ENCODE results near the gene CRMP1. TPM values are rescaled to one million over a fixed set of nuclear protein-coding genes. Genes with fewer than 3 reads are reported as not detected.

CRMP1 gene
- polyA plus RNA-seq, 1 experiment = 5.6 TPM

- DNase-seq (ENCODE audit: low read depth, low spot score) = no peak
- Histone ChIP-seq H3K27me3 (ENCODE audit: control insufficient read depth, insufficient read depth, low read length) (no peaks in the 10 kb centered on the region), H3K27ac (ENCODE audit: low read depth, low read length) (no peak overlapping the region), H3K4me3 (ENCODE audit: low read depth, low read length) (no peak overlapping the region), H3K9me3 (ENCODE audit: control insufficient read depth, insufficient read depth, low read length) (no peaks in the 10 kb centered on the region)
- CTCF ChIA-PET = interaction anchor here (0.9 to 3.1 kb wide), 3 partner anchors 12 to 425 kb away, joined by 3 to 13 read pairs (median 5); no protein-coding TSS in a partner anchor
- POLR2A ChIA-PET = no interaction called here
- peak; percentile 67 for TF ChIP-seq CTCF (IDR thresholded peaks at IDR 0.05; ENCODE audit: low read depth, low read length)
Measured at GRCh38 chr4:5824635-5825034, 68.3 kb downstream of the CRMP1 start.

- Histone ChIP-seq H3K27ac (ENCODE audit: low read depth, low read length) (no peak overlapping the region), H3K27me3 (ENCODE audit: control insufficient read depth, insufficient read depth, low read length) (no peaks in the 10 kb centered on the region), H3K4me3 (ENCODE audit: low read depth, low read length) (no peak overlapping the region), H3K9me3 (ENCODE audit: control insufficient read depth, insufficient read depth, low read length) (no peaks in the 10 kb centered on the region)
- ChIA-PET POLR2A (no interaction called here), CTCF (interaction anchor here (0.9 to 3.1 kb wide), 4 partner anchors 9 to 424 kb away, joined by 3 to 13 read pairs (median 4); no protein-coding TSS in a partner anchor)
- TF ChIP-seq CTCF (IDR thresholded peaks at IDR 0.05; ENCODE audit: low read depth, low read length) = no peak
- no peak for DNase-seq (ENCODE audit: low read depth, low spot score)
Measured at GRCh38 chr4:5824227-5824626, 68.7 kb downstream of the CRMP1 start.

- no peaks in the 10 kb centered on the region for H3K9me3 ChIP-seq (ENCODE audit: control insufficient read depth, insufficient read depth, low read length)
- POLR2A ChIA-PET = no interaction called here
- H3K27ac ChIP-seq (ENCODE audit: low read depth, low read length) = no peak overlapping the region
- H3K4me3 ChIP-seq (ENCODE audit: low read depth, low read length) = no peak overlapping the region
- CTCF ChIA-PET = interaction anchor here (0.9 to 3.1 kb wide), 4 partner anchors 9 to 424 kb away, joined by 3 to 13 read pairs (median 4); no protein-coding TSS in a partner anchor
- H3K27me3 ChIP-seq (ENCODE audit: control insufficient read depth, insufficient read depth, low read length) = no peaks in the 10 kb centered on the region
- DNase-seq (ENCODE audit: low read depth, low spot score) = no peak
- TF ChIP-seq CTCF (IDR thresholded peaks at IDR 0.05; ENCODE audit: low read depth, low read length) = no peak
Measured at GRCh38 chr4:5823542-5824211, 69.2 kb downstream of the CRMP1 start.

GRCh38 chr4:5822619-5823018 is 70.3 kb downstream of the CRMP1 start:
- H3K27me3 ChIP-seq (ENCODE audit: control insufficient read depth, insufficient read depth, low read length) = no peaks in the 10 kb centered on the region
- H3K27ac ChIP-seq (ENCODE audit: low read depth, low read length) = no peak overlapping the region
- no peak overlapping the region for H3K4me3 ChIP-seq (ENCODE audit: low read depth, low read length)
- POLR2A ChIA-PET = no interaction called here
- CTCF ChIA-PET = interaction anchor here (3.1 kb wide), 1 partner anchor 10 kb away, joined by 13 read pairs; no protein-coding TSS in a partner anchor
- no peak for DNase-seq (ENCODE audit: low read depth, low spot score)
- no peaks in the 10 kb centered on the region for H3K9me3 ChIP-seq (ENCODE audit: control insufficient read depth, insufficient read depth, low read length)
- no peak for TF ChIP-seq CTCF (IDR thresholded peaks at IDR 0.05; ENCODE audit: low read depth, low read length)

GRCh38 chr4:5821665-5822358 is 71.1 kb downstream of the CRMP1 start:
- CTCF ChIA-PET = interaction anchor here (0.5 to 3.1 kb wide), 5 partner anchors 9 to 74 kb away, joined by 3 to 13 read pairs (median 5); no protein-coding TSS in a partner anchor
- TF ChIP-seq CTCF (IDR thresholded peaks at IDR 0.05; ENCODE audit: low read depth, low read length) = peak; percentile 57
- no peak overlapping the region for H3K4me3 ChIP-seq (ENCODE audit: low read depth, low read length)
- no peak overlapping the region for H3K27ac ChIP-seq (ENCODE audit: low read depth, low read length)
- no peak for DNase-seq (ENCODE audit: low read depth, low spot score)
- POLR2A ChIA-PET = no interaction called here
- H3K9me3 ChIP-seq (ENCODE audit: control insufficient read depth, insufficient read depth, low read length) = no peaks in the 10 kb centered on the region
- no peaks in the 10 kb centered on the region for H3K27me3 ChIP-seq (ENCODE audit: control insufficient read depth, insufficient read depth, low read length)
